ENCODE measurements around the gene MAD2L2. TPM values are rescaled to one million over a fixed set of nuclear protein-coding genes. Genes with fewer than 3 reads are reported as not detected.
"Not testable (repeated sequence)": the region's sequence is repeated elsewhere in the genome, so short reads cannot be mapped to it uniquely, and the experiment has no call there.

Gene MAD2L2
- polyA plus RNA-seq, 4 donors: 26.4 to 46.8 (median 39.7) TPM

DNA sequence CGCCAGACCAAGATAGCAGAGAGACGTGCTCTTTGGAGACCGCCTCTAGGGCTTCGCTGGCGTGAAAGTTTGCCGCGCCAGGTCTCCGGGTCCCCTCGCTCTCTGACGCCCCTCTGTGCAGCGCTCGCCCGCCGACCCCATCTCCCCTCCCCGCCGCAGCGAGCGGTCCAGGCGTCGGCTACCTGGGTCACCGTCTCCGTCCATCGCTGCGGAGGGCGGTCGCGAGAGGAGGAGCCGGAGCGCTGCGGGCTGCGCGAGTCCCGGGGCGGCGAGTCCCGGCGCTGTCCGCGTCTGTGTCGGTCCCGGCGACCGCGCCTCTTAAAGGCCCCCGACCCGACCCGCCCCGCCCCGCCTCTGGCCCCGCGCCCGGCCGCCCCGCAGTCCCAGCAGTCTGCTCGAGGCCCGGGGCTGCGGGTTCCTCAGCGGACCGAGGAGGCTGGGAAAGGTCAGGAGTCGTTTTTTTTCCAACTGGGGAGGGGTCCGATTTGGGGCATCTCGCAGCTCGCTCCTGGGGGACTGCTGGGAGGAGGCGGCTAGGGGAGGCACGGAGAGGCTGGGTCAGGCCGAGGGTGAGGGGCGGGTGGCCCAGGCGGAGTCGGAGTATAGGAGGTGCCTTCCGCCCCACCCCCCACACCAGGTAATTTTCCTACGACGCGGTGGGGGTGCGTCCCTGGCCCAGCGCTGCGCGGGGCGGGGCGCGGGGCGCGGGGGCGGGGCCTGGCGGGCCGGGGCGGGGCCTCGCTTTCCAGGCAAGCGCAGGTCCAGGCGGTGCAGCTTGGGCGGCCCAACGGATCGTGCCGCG, 26.6 kb downstream of the MAD2L2 start, which contains the start of the genes FBXO2 and FBXO44:
Gene FBXO2, minus strand, starts transcription at position 293 of the 802 bp plus-strand sequence. Its CDS starts 89 bp downstream, at position 204.
Gene FBXO44, plus strand, starts transcription at position 741 of the 802 bp plus-strand sequence. CDS start 959 bp downstream, outside the sequence.
- DNase-seq (ENCODE audit: low read depth in 4 of 4, low spot score in 3 of 4): no peak

DNA sequence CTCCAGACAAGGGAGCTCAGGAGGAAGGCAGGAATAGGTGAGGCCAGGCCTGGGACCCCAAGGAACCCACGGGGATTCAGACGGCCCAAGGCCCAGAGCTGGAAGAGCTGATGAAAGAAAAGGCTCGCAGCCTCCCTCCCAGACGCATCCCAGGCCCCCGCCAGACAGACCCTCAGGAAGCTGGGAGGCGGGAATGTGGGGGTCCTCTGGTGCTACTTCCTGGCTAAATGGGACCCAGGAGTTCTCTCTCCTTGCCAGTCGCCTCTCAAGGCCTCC, 27.1 kb downstream of the MAD2L2 start:
- DNase-seq (ENCODE audit: low read depth in 4 of 4, low spot score in 3 of 4): no peak

- DNase-seq (ENCODE audit: low read depth in 4 of 4, low spot score in 3 of 4): no peak
These were observed 27.7 kb downstream of the MAD2L2 start for GRCh38 chr1:11653101-11653860.

GRCh38 chr1:11652203-11652780, 28.7 kb downstream of the MAD2L2 start:
- no peak for DNase-seq (ENCODE audit: low read depth in 4 of 4, low spot score in 3 of 4)

DNA sequence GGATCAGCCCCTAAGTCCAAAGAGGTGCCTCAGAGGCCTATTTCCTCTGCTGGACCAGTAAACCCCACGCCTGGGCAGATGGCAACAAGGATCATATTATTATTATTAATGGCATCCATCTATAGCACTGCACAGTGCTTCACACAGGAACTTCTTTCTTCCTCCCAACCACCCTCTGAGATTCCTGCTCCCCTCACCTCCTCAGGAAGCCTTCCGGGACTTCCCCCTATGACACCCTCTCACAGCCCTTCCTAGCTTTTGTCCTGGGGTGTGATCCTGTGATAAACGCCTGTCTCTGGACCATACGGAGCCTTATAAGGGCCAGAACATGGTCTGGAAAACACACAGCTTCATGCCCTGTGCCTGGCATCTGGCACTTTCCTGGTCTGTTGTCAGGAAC, 29.9 kb downstream of the MAD2L2 start:
- no peak for DNase-seq (ENCODE audit: low read depth in 4 of 4, low spot score in 3 of 4)

DNA sequence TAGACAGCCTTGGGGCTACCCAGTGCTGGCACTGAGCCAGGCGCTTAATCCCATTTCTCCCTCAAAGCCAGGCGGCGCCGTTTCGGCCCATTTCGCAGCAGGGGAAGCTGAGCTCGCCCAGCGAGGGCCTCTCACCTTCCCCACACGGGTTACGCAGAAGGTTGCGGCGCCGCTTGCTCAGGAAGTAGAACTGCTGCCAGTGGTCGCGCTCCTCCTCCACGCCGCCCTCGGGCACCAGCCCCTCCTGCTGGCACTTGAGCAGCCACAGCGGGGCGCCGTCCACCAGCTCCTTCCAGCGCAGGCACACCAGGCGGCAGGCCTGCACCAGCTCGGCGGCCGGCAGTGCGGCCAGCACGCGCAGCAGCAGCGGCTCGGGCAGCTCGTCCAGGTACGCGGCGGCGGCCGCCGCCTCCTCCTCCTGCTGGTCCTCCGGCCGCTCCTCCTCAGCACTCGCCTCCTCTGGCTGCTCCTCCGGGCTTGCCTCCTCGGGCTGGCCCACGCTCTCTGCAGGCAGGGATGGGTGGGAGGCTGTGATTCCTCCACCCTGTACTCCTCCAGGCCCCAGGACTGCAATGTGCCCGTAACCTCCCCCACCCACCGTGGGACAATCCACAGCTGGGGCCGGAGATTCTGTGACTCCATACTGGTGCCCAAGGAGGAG, 30.5 kb downstream of the MAD2L2 start:
- DNase-seq (ENCODE audit: low read depth in 4 of 4, low spot score in 3 of 4): peak in 1 of 4 donors; percentile 39

DNA sequence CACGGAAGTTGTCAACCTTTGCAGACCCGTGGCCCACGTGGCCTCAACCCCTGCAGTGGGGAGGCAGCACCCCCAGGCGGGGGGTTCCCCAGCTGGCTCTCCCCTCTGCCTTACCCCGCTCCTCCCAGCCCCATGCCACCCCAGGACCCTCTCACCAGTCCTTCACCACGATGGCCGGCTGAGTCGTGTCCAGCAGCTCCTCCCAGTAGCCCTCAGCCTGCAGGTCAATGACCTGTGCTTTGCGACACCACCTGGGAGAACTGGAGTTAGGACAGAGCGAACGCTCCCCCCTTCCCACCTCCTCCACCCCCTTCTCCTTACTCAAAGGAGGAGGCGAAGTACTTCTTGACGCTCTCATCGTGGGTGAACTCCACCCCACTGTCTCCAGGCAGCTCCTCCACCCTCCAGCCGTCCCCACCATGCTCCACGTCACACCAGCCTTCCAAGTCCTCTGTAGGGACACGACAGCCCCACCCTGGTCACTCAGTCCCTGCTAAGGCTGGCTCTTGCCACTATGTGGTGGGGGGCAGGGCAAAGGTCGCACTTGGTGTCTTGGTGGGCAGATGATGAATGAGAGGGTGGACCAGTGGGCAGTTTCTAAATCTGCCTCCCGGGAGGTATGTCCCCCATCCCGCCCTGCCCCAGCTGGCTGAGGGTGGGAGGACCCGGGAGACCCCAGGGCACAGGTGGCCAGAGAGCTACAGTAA, 31.2 kb downstream of the MAD2L2 start:
- no peak for DNase-seq (ENCODE audit: low read depth in 4 of 4, low spot score in 3 of 4)

DNA sequence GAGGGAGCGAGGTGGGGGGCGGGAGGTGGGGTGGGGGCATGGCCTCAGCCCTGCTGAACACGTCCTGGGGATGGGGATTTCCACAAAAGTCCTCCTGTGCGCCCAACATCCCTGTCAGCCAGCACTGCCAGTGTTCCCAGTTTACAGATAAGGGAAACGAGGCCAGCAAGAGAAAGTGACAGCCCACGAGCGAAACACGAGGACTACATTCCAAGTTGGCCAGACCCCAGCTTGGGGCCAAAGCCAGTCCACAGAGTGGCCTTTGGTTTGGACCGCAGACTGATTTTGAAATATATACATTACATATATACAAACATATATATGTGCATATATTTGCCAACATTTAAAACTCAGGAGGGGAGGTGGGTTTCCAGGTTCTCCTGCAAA, 31.7 kb downstream of the MAD2L2 start:
- no peak for DNase-seq (ENCODE audit: low read depth in 4 of 4, low spot score in 3 of 4)

- no peak for DNase-seq (ENCODE audit: low read depth in 4 of 4, low spot score in 3 of 4)
These were observed 32.2 kb downstream of the MAD2L2 start for GRCh38 chr1:11648732-11649158.

- no peak for DNase-seq (ENCODE audit: low read depth in 4 of 4, low spot score in 3 of 4)
These were observed 32.9 kb downstream of the MAD2L2 start for GRCh38 chr1:11648039-11648438.

GRCh38 chr1:11647333-11647732, 33.6 kb downstream of the MAD2L2 start:
- DNase-seq (ENCODE audit: low read depth in 4 of 4, low spot score in 3 of 4): no peak

DNA sequence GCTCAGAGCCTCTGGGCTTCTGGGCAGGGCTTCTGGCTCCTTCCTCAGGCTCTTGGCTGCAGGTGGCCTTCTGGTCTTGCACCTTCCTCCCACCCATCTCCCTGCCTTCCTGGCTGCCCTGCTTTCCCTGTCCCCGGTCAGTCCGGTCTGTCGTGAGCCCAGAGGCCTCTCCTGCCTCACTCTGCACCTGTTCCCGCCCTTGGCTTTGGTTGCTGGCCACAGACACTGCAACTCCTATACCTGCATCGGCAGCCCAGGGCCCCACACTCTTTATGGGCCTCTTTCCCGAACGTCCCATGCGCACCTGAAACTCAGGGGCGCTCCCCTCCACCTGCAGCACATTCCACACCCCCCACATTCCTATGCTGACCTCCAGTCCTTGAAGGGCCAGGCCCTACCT, 34.6 kb downstream of the MAD2L2 start:
- no peak for DNase-seq (ENCODE audit: low read depth in 4 of 4, low spot score in 3 of 4)

- DNase-seq (ENCODE audit: low read depth in 4 of 4, low spot score in 3 of 4): peak in 1 of 4 donors; percentile 62
These were observed 35.2 kb downstream of the MAD2L2 start for GRCh38 chr1:11645670-11646265.

DNA sequence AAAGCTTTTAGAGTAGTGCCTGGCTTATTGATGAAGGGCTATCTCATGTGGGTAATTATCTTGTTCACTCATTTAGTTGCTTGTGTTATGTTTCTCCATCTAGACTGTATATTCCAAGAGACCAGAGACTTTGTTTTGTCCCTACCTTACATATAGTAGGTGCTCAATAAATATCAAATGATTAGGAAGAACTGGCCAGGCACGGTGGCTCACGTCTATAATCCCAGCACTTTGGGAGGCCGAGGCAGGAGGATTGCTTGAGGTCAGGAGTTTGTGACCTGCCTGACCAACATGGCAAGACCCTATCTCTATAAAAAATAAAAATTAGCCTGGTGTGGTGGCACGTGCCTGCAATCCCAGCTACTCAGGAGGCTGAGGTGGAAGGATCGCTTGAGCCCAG, 35.7 kb downstream of the MAD2L2 start:
- no peak for DNase-seq (ENCODE audit: low read depth in 4 of 4, low spot score in 3 of 4)

DNA sequence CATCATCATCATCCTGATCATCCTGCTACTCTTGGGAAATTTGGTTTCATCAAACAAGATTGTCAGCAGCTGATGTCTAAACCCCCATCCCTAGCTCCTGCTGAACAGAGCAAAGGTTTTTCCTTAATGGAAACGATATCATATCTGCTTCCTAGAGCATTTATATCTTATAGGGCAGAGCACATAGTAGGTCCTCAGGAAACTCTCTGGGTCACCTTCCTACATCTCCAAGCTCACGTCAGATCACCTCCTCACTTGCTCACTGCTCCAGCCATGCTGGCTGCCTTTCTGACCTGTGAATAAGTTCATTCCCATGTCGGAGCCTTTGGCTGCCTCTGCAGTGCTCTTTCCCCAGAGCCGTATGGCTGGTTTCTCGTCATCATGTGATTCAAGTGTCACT, 37.2 kb downstream of the MAD2L2 start:
- no peak for DNase-seq (ENCODE audit: low read depth in 4 of 4, low spot score in 3 of 4)

DNA sequence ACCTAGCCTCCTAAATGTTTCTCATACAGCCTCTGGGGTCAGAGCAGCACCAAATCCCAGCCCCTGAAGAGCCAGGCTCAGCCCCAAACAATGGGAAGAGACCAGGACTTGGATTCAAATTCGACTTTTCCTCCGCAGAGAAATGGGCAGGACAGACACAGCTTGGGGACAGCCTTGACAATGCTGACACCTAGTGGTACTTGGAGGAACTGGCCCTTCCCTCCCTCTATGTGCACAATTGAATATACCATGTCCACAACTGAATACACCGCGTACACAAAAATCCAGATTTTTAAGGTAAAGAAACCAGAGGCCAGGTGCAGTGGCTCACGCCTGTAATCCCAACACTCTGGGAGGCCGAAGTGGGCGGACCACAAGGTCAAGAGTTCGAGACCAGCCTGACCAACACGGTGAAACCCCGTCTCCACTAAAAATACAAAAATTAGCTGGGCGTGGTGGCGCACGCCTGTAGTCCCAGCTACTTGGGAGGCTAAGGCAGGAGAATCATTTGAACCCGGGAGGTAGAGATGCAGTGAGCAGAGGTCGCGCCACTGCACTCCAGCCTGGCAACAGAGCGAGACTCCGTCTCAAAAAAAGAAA, 38.4 kb downstream of the MAD2L2 start:
- not testable (repeated sequence) for DNase-seq (ENCODE audit: low read depth in 4 of 4, low spot score in 3 of 4)

DNA sequence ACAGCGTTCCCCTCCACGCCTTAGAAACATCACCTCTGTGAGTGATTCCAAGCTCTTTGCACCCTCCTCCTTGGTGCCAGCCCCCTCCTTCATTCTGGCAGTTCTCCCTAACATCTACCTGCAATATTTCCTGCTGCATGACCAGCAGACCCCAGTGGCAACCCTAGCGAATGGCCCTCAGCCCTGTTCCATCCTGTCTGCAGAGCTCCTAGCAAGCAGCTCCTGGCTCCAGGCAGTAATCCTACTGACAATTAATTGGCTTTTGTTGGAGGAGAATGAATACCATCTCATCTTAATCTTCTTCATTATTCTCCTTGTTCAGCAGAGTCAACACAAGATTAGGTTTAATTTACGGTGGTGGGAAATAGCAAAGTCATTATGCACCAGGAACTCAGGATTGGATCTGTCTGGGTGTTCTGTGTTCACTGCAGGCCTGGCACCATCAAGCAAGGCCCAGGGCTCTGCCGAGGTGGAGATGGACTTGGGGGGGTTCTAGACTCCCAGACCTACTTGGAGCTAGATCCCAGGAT, 39.1 kb downstream of the MAD2L2 start:
- no peak for DNase-seq (ENCODE audit: low read depth in 4 of 4, low spot score in 3 of 4)

DNA sequence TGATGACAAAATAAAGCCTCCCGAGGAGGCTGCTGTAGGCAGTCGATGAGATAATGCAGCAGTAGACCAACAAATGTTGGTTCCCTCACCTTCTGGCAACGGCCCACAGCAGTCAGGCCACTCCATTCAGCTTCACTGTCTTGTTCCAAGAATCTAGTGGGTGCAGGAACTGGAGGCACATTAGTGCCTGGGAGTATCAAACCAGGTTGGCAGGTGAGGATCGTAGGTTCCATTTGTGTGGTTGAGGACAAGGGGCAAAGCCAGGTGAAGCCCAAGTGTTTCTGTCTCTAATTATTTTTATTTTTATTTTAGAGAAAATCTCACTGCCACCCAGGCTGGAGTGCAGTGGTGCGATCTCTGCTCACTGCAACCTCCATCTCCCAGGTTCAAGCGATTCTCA, 40.0 kb downstream of the MAD2L2 start:
- no peak for DNase-seq (ENCODE audit: low read depth in 4 of 4, low spot score in 3 of 4)

DNA sequence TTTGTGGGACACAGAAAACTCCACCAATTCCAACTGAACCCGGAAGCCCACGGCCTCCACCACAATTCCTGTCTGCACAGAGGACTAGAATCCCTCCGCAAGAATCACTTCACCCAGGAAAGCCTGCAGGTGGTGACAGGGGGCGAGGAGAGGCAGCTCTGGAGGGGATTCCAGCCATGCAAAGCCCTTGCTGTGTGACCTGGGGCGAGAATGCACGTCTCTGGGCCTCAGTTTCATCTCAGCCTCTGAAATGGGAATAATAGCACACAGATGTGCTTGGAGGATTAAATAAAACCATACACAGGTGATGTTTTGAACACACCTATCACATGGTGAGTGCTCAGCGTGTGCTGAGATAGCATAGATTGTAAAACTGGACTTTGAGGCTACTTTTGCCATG, 40.8 kb downstream of the MAD2L2 start:
- DNase-seq (ENCODE audit: low read depth in 4 of 4, low spot score in 3 of 4): no peak

All from left renal pelvis (tissue), 4 donors.